DOHH2 (cell line): Measurements from ENCODE around the gene FAM171A1.

Experiments
- EZH2phosphoT487 ChIP-seq: fragments of 200-600 bp; sonication (generic); IDR thresholded peaks from 2 replicates; pipeline ENCODE4 v1.6.1; 2017; ENCODE audit warnings: borderline replicate concordance, mild to moderate bottlenecking, antibody characterized with exemption, low read length, moderate library complexity, mixed read lengths
- TF ChIP-seq, protein P1 (sequence below): fragments of 200-600 bp; sonication (generic); IDR thresholded peaks from one replicate; pipeline ENCODE4 v1.5.1; 2014; ENCODE audit warnings: antibody characterized with exemption, mild to moderate bottlenecking, low read depth, low read length; ENCODE audit not compliant: poor library complexity, severe bottlenecking

GRCh38 chr10:15182540-15183207 is 188.4 kb downstream of the FAM171A1 start:
- TF ChIP-seq, protein P1, sequence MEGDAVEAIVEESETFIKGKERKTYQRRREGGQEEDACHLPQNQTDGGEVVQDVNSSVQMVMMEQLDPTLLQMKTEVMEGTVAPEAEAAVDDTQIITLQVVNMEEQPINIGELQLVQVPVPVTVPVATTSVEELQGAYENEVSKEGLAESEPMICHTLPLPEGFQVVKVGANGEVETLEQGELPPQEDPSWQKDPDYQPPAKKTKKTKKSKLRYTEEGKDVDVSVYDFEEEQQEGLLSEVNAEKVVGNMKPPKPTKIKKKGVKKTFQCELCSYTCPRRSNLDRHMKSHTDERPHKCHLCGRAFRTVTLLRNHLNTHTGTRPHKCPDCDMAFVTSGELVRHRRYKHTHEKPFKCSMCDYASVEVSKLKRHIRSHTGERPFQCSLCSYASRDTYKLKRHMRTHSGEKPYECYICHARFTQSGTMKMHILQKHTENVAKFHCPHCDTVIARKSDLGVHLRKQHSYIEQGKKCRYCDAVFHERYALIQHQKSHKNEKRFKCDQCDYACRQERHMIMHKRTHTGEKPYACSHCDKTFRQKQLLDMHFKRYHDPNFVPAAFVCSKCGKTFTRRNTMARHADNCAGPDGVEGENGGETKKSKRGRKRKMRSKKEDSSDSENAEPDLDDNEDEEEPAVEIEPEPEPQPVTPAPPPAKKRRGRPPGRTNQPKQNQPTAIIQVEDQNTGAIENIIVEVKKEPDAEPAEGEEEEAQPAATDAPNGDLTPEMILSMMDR, result no peak
- no peak for TF ChIP-seq EZH2phosphoT487
